HCT116 (cell line): Measurements from ENCODE around the gene CCDC106. TPM values are rescaled to one million over a fixed set of nuclear protein-coding genes. Genes with fewer than 3 reads are reported as not detected.

Source experiments
- ATAC-seq: fragments of 200-7000 bp; cut with Tn5 transposase; 2 replicates; pipeline ENCODE4 v1.9.1; 2020; ENCODE audit warnings: mild to moderate bottlenecking, moderate library complexity
- BruUV-seq: library from RNA; stranded (reverse); fragments of 400-500 nt; replicated peaks from 2 replicates; lab custom pipeline; 2021; lab: Mats Ljungman, UMichigan
- CTCF ChIA-PET: fragments of 300-600 bp; sonication (Branson Sonifier 250); formaldehyde crosslinking; loops from one replicate; lab custom pipeline; 2021; ENCODE audit warnings: antibody characterized with exemption; lab: Charles Lee
- POLR2A ChIA-PET: fragments of 300-600, 350-600 bp; sonication (Branson Sonifier 250); formaldehyde crosslinking; loops from one replicate; lab custom pipeline; 2021; ENCODE audit warnings: antibody characterized with exemption; lab: Charles Lee
- RAD21 ChIA-PET, 2 experiments: fragments of 300-600 bp; sonication (Branson Sonifier 250); formaldehyde crosslinking; loops; one replicate each; lab custom pipeline; 2023; ENCODE audit warnings: low total read pairs in 2 of 2; ENCODE audit not compliant: uncharacterized antibody in 2 of 2, unreplicated experiment in 2 of 2, low non-redundant PET in 1 of 2; lab: Charles Lee
- DNase-seq: peaks from one replicate; pipeline ENCODE4 v3.0.0-alpha.2; 2010; ENCODE audit warnings: low read depth, low spot score
- H2AFZ ChIP-seq: fragments of 200-600 bp; shearing (Covaris generic), sonication (generic); 2 replicates; pipeline ENCODE4 v1.6.1; 2017; ENCODE audit warnings: low read depth, mixed run types, mixed read lengths, antibody characterized with exemption, low read length; ENCODE audit not compliant: poor library complexity, severe bottlenecking
- H3K27ac ChIP-seq: 2 replicates; pipeline ENCODE4 v1.5.1; 2012; ENCODE audit warnings: low read depth, low read length
- H3K27me3 ChIP-seq: fragments of 200-600 bp; sonication (generic); 2 replicates; pipeline ENCODE4 v1.6.1; 2016; ENCODE audit warnings: mixed run types, low read length, mixed read lengths; ENCODE audit not compliant: insufficient read depth
- H3K36me3 ChIP-seq, 2 experiments: fragments of 200-500 bp in 1 of 2; fragments of 200-600 bp in 1 of 2; sonication (Bioruptor generic) in 1 of 2; sonication (generic) in 1 of 2; 2 replicates each; pipeline versions ENCODE4 v1.5.1 to v1.6.1; 2014 to 2016; ENCODE audit warnings: low read length in 2 of 2, inconsistent platforms in 1 of 2, mixed read lengths in 1 of 2, mixed run types in 1 of 2; ENCODE audit not compliant: insufficient read depth in 2 of 2, control insufficient read depth in 1 of 2
- H3K4me1 ChIP-seq, 2 experiments: fragments of 200-600 bp in 1 of 2; sonication (generic) in 1 of 2; 2 replicates each; pipeline versions ENCODE4 v1.5.1 to v1.6.1; 2012 to 2017; ENCODE audit warnings: low read length in 2 of 2, inconsistent platforms in 1 of 2, mild to moderate bottlenecking in 1 of 2, mixed read lengths in 1 of 2, mixed run types in 1 of 2, moderate library complexity in 1 of 2; ENCODE audit not compliant: insufficient read depth in 2 of 2, control insufficient read depth in 1 of 2
- H3K4me2 ChIP-seq: fragments of 200-600 bp; sonication (generic); 2 replicates; pipeline ENCODE4 v1.6.1; 2017; ENCODE audit warnings: mixed run types, low read length, mixed read lengths
- H3K4me3 ChIP-seq, 2 experiments: fragments of 200-600 bp in 1 of 2; sonication (generic) in 1 of 2; replicated peaks in 1 of 2; 2 replicates each; pipeline ENCODE4 v1.5.1; 2011 to 2016; ENCODE audit warnings: low read length in 2 of 2, control low read depth in 1 of 2, low read depth in 1 of 2, mild to moderate bottlenecking in 1 of 2, mixed read lengths in 1 of 2, mixed run types in 1 of 2
- H3K79me2 ChIP-seq: fragments of 200-600 bp; sonication (generic); 2 replicates; pipeline ENCODE4 v1.6.1; 2017; ENCODE audit warnings: mild to moderate bottlenecking, mixed run types, low read length, moderate library complexity, mixed read lengths; ENCODE audit not compliant: insufficient read depth
- H3K9ac ChIP-seq: fragments of 200-600 bp; sonication (generic); 2 replicates; pipeline ENCODE4 v1.6.1; 2016; ENCODE audit warnings: low read length, mixed read lengths
- H3K9me2 ChIP-seq: fragments of 200-600 bp; sonication (generic), shearing (Covaris generic); 2 replicates; pipeline ENCODE4 v1.6.1; 2017; ENCODE audit warnings: mixed run types, mild to moderate bottlenecking, moderate library complexity; ENCODE audit not compliant: insufficient read depth
- H3K9me3 ChIP-seq, 2 experiments: fragments of 200-500 bp in 1 of 2; fragments of 200-600 bp in 1 of 2; sonication (Bioruptor generic) in 1 of 2; sonication (generic) in 1 of 2; 2 replicates each; pipeline ENCODE4 v1.6.1; 2014 to 2017; ENCODE audit warnings: low read length in 2 of 2, mixed read lengths in 2 of 2, inconsistent platforms in 1 of 2, low read depth in 1 of 2, mild to moderate bottlenecking in 1 of 2, mixed run types in 1 of 2, moderate library complexity in 1 of 2; ENCODE audit not compliant: control insufficient read depth in 1 of 2, insufficient read depth in 1 of 2
- H4K20me1 ChIP-seq: fragments of 200-600 bp; sonication (generic), shearing (Covaris generic); 2 replicates; pipeline ENCODE4 v1.6.1; 2017; ENCODE audit warnings: mixed run types, mild to moderate bottlenecking, moderate library complexity; ENCODE audit not compliant: insufficient read depth
- CBX3 ChIP-seq: IDR thresholded peaks from 2 replicates; pipeline ENCODE4 v1.6.1; 2012; ENCODE audit warnings: low read depth
- CEBPB ChIP-seq: IDR thresholded peaks from 2 replicates; pipeline ENCODE4 v1.6.1; 2012; ENCODE audit warnings: low read depth
- EGR1 ChIP-seq: IDR thresholded peaks from 2 replicates; pipeline ENCODE4 v1.6.1; 2012; ENCODE audit warnings: low read depth
- ELF1 ChIP-seq: IDR thresholded peaks from 2 replicates; pipeline ENCODE4 v1.6.1; 2012; ENCODE audit warnings: low read depth, borderline replicate concordance
- EZH2 ChIP-seq: fragments of 200-600 bp; sonication (generic); IDR thresholded peaks from 2 replicates; pipeline ENCODE4 v1.6.1; 2017; ENCODE audit warnings: antibody characterized with exemption, mixed run types
- FOSL1 ChIP-seq: IDR thresholded peaks from 2 replicates; pipeline ENCODE4 v1.6.1; 2012; ENCODE audit warnings: low read depth
- JUND ChIP-seq: IDR thresholded peaks from 2 replicates; pipeline ENCODE4 v1.6.1; 2012
- RAD21 ChIP-seq: IDR thresholded peaks from 2 replicates; pipeline ENCODE4 v1.6.1; 2012; ENCODE audit warnings: low read depth, mild to moderate bottlenecking
- SP1 ChIP-seq: IDR thresholded peaks from 2 replicates; pipeline ENCODE4 v1.6.1; 2012; ENCODE audit warnings: low read depth
- SRF ChIP-seq: IDR thresholded peaks from 2 replicates; pipeline ENCODE4 v1.6.1; 2012; ENCODE audit warnings: low read depth
- TCF7L2 ChIP-seq: IDR thresholded peaks from 2 replicates; pipeline ENCODE4 v1.7.0; 2011; ENCODE audit warnings: borderline replicate concordance, inconsistent platforms; ENCODE audit not compliant: insufficient read depth, insufficient read length; ENCODE audit errors: extremely low read depth
- YY1 ChIP-seq: IDR thresholded peaks from 2 replicates; pipeline ENCODE4 v1.6.1; 2011; ENCODE audit warnings: low read length, low read depth, moderate library complexity, mild to moderate bottlenecking; ENCODE audit not compliant: insufficient replicate concordance; ENCODE audit errors: extremely low read depth
- ZFX ChIP-seq: fragments of 450-650 bp; IDR thresholded peaks from 2 replicates; pipeline ENCODE4 v1.6.1; 2017
- ZNF274 ChIP-seq: fragments of 200-500 bp; sonication (Bioruptor generic); IDR thresholded peaks from 2 replicates; pipeline ENCODE4 v1.6.1; 2014; ENCODE audit warnings: mild to moderate bottlenecking, low read depth, low read length, inconsistent platforms
- intact Hi-C: fragments of 100-400 bp; cut with micrococcal nuclease; formaldehyde crosslinking; loops from 2 replicates; pipeline ENCODE4 v1.10.0; 2022
- total RNA-seq: library from RNA; stranded (reverse); gene quantifications from one replicate; pipeline ENCODE4 v1.2.1, GENCODE V29; 2021; ENCODE audit not compliant: unreplicated experiment
- TF ChIP-seq, protein P1 (sequence below): IDR thresholded peaks from 2 replicates; pipeline ENCODE4 v1.6.1; 2012
- TF ChIP-seq, protein P2 (sequence below): IDR thresholded peaks from 2 replicates; pipeline ENCODE4 v1.6.1; 2011; ENCODE audit warnings: mild to moderate bottlenecking, low read length, moderate library complexity; ENCODE audit not compliant: insufficient replicate concordance; ENCODE audit errors: extremely low read depth
- TF ChIP-seq, protein P3 (sequence below): IDR thresholded peaks from 2 replicates; pipeline ENCODE4 v1.6.1; 2012

The CCDC106 gene
- total RNA-seq, 1 experiment from 2014 or later = 1.0 TPM

- peaks cover 40% of the 10 kb centered on the region for H3K79me2 ChIP-seq
- H3K9me2 ChIP-seq = no peaks in the 10 kb centered on the region
- ATAC-seq = no peak
- peaks cover 22 to 43% of the 10 kb centered on the region in 2 experiments for H3K4me1 ChIP-seq
- CTCF ChIA-PET = interaction anchor here (0.6 to 4.6 kb wide), 6 partner anchors 9 to 699 kb away, joined by 3 to 28 read pairs (median 18); partner anchors contain the start of genes U2AF2 and ZNF784
- H3K4me2 ChIP-seq = peak overlapping the region; percentile 88
- H4K20me1 ChIP-seq = no peaks in the 10 kb centered on the region
- peak overlapping the region; percentile 78 to 93 for H3K4me3 ChIP-seq
- no peaks in the 10 kb centered on the region for H3K9me3 ChIP-seq
- H3K9ac ChIP-seq = peak overlapping the region; percentile 95
- no peaks in the 10 kb centered on the region for H3K27me3 ChIP-seq
- RAD21 ChIA-PET = interaction anchor here (0.7 to 0.8 kb wide), 2 partner anchors 9 to 699 kb away, joined by 4 to 10 read pairs; no protein-coding TSS in a partner anchor
- H3K27ac ChIP-seq = peak overlapping the region; percentile 77
- TF ChIP-seq EGR1 = no peak; the same call in 1 of the 2 replicates
- no peak for TF ChIP-seq EZH2
- TF ChIP-seq SRF = no peak
- TF ChIP-seq RAD21 = no peak
- TF ChIP-seq ZNF274 = no peak
- TF ChIP-seq CBX3 = no peak
- TF ChIP-seq YY1 = no peak
- TF ChIP-seq, protein P1, sequence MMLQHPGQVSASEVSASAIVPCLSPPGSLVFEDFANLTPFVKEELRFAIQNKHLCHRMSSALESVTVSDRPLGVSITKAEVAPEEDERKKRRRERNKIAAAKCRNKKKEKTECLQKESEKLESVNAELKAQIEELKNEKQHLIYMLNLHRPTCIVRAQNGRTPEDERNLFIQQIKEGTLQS = no peak
- H2AFZ ChIP-seq = no peak overlapping the region
- POLR2A ChIA-PET = interaction anchor here (2.0 kb wide), 1 partner anchor 20 kb away, joined by 9 read pairs; the partner anchor contains the start of gene U2AF2
- 0 out of 4 replicates have a peak, but pooled peaks cover 0 to 3% of the 10 kb centered on the region in 2 experiments for H3K36me3 ChIP-seq
- intact Hi-C loops = loop anchor here (5.0 to 10.0 kb wide), 4 partner anchors 178 to 979 kb away; partner anchors contain the start of gene TNNT1
- no peak for DNase-seq
- BruUV-seq = no TSS peak
Measured at GRCh38 chr19:55633861-55634260, 14.2 kb upstream of the CCDC106 start.

DNA sequence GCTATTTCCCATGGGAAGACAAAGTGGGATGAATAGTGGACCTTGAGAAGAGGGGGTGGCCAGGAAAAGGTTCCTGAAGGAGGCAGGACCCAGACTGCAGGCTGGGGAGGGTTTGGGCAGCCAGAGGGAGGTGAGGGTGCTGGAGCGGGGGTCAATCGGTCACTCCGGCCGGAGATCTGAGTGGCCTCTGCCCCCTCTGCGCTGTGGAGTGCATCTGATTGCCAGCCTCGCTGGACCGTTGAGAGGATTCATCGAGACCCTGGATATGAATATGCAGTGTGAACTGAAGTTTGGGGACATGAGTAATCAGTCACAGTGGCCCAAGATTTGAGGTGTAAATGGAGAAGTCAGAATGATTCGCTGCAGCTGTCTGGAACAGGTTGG is 12.7 kb upstream of the CCDC106 start:
- intact Hi-C loops = loop anchor here (1.0 to 10.0 kb wide), 3 partner anchors 162 to 981 kb away; partner anchors contain the start of gene TNNT1
- CTCF ChIA-PET = interaction anchor here (0.8 to 4.6 kb wide), 2 partner anchors 19 to 698 kb away, joined by 3 to 24 read pairs; partner anchors contain the start of gene U2AF2
- Histone ChIP-seq H4K20me1 (no peaks in the 10 kb centered on the region), H3K9me3 (no peaks in the 10 kb centered on the region), H3K4me3 (peak overlapping the region; percentile 78 to 93), H3K9me2 (no peaks in the 10 kb centered on the region), H3K27me3 (no peaks in the 10 kb centered on the region), H3K9ac (peak overlapping the region; percentile 95), H3K4me1 (peaks cover 31 to 58% of the 10 kb centered on the region in 2 experiments), H3K4me2 (peak overlapping the region; percentile 88), H3K36me3 (0 out of 4 replicates have a peak, but pooled peaks cover 0 to 3% of the 10 kb centered on the region in 2 experiments), H3K27ac (peak overlapping the region; percentile 77), H3K79me2 (peaks cover 45% of the 10 kb centered on the region), H2AFZ (no peak overlapping the region)
- DNase-seq = no peak
- TSS peak; percentile 79 for BruUV-seq
- RAD21 ChIA-PET = no interaction called here
- POLR2A ChIA-PET = interaction anchor here (0.7 to 1.5 kb wide), 4 partner anchors 8 to 19 kb away, joined by 3 to 5 read pairs (median 4); partner anchors contain the start of genes U2AF2 and ZNF784
- ATAC-seq = no peak
- TF ChIP-seq, protein P1 = no peak
- no peak for TF ChIP-seq SP1
- no peak for TF ChIP-seq SRF
- no peak for TF ChIP-seq JUND
- TF ChIP-seq ELF1 = no peak
- TF ChIP-seq, protein P2, sequence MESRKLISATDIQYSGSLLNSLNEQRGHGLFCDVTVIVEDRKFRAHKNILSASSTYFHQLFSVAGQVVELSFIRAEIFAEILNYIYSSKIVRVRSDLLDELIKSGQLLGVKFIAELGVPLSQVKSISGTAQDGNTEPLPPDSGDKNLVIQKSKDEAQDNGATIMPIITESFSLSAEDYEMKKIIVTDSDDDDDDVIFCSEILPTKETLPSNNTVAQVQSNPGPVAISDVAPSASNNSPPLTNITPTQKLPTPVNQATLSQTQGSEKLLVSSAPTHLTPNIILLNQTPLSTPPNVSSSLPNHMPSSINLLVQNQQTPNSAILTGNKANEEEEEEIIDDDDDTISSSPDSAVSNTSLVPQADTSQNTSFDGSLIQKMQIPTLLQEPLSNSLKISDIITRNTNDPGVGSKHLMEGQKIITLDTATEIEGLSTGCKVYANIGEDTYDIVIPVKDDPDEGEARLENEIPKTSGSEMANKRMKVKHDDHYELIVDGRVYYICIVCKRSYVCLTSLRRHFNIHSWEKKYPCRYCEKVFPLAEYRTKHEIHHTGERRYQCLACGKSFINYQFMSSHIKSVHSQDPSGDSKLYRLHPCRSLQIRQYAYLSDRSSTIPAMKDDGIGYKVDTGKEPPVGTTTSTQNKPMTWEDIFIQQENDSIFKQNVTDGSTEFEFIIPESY = no peak
- TF ChIP-seq, protein P3, sequence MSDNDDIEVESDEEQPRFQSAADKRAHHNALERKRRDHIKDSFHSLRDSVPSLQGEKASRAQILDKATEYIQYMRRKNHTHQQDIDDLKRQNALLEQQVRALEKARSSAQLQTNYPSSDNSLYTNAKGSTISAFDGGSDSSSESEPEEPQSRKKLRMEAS = no peak
- no peak for TF ChIP-seq ZFX
- no peak for TF ChIP-seq FOSL1
- TF ChIP-seq CEBPB = no peak
- no peak for TF ChIP-seq TCF7L2
